Gastroesophageal sphincter (tissue), 3 donors: Measurements from ENCODE around the gene TRAPPC3L.

ENCODE experiments used
- CTCF ChIP-seq, 4 experiments: fragments of 200-600 bp in 2 of 4; fragments of 450-650 bp in 2 of 4; sonication (generic) in 1 of 4; IDR thresholded peaks; one replicate each; pipeline ENCODE4 v1.5.1; 2017 to 2019; ENCODE audit warnings: antibody characterized with exemption in 4 of 4, mild to moderate bottlenecking in 2 of 4, moderate library complexity in 2 of 4
- POLR2A ChIP-seq, 2 donors: fragments of 450-650 bp; IDR thresholded peaks; one replicate each; pipeline ENCODE4 v1.6.1; 2017; ENCODE audit warnings: antibody characterized with exemption in 2 of 2, mild to moderate bottlenecking in 2 of 2, moderate library complexity in 1 of 2

DNA sequence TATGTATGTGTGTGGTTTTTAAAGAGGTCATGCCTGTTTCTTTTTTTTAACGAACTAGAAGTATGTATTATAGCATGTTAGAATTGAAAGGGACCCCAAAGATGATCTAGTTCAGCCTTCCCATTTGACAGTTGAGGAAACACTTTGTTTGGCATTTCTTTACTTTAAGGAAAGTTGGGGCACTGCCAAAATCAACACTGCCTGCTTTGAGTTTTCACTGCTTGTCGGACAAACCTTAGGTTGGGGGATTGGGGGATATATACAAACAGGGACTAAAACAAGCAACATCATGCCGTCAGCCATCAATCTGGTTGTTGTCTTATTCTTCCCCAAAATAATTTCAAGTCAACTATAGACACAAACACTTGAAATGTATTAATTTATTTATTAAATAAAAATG is 98.4 kb downstream of the TRAPPC3L start:
- TF ChIP-seq POLR2A (IDR thresholded peaks at IDR 0.05) (no peak), CTCF (IDR thresholded peaks at IDR 0.05) (no peak)
